IPS-15b (cell line): ENCODE measurements around the gene PCED1B.

Source experiments
- H3K27me3 ChIP-seq: one replicate; pipeline ENCODE4 v1.6.1; 2013; ENCODE audit warnings: low read length; ENCODE audit not compliant: control insufficient read depth, insufficient read depth
- H3K36me3 ChIP-seq: one replicate; pipeline ENCODE4 v1.6.1; 2013; ENCODE audit warnings: low read length; ENCODE audit not compliant: control insufficient read depth, insufficient read depth
- H3K4me1 ChIP-seq: one replicate; pipeline ENCODE4 v1.6.1; 2013; ENCODE audit warnings: mild to moderate bottlenecking, low read length; ENCODE audit not compliant: control insufficient read depth, insufficient read depth
- H3K4me3 ChIP-seq: one replicate; pipeline ENCODE4 v1.5.1; 2013; ENCODE audit warnings: low read depth, low read length
- H3K9ac ChIP-seq: one replicate; pipeline ENCODE4 v1.6.1; 2013; ENCODE audit warnings: low read depth, mild to moderate bottlenecking, low read length
- H3K9me3 ChIP-seq: one replicate; pipeline ENCODE4 v1.6.1; 2013; ENCODE audit warnings: mild to moderate bottlenecking, low read length; ENCODE audit not compliant: control insufficient read depth, insufficient read depth

PCED1B gene

DNA sequence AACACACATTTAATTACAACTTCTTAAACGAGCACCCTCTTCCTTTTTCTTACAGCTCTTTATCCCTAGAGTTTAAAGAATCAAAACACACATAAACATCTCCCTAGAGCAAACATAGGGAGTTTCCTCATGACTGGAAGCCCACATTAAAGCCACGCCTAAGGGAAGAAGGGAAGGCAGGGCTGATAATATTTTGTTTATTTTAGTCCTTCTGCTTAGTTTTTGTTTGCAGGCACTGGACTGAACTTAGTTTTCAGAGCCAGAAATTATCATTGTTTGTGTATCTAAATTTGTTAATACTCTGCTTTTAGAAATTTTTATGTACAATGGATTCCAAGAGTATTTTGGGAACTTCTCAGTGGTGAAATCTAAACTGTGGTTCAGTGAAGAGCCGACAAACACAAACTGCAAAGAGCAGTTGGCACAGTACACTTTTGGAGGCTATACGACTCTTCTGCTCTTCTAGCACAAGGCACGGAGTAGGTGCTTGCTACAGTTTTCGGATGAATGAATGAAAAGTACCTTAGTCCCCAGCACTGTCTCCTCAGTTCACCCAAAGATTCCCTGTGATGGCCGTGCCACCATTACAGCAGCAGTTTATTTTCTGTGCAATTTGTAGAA is 18.0 kb downstream of the PCED1B start:
- Histone ChIP-seq H3K36me3 (no peaks in the 10 kb centered on the region), H3K27me3 (no peaks in the 10 kb centered on the region), H3K9ac (no peak overlapping the region), H3K9me3 (no peaks in the 10 kb centered on the region), H3K4me1 (no peaks in the 10 kb centered on the region), H3K4me3 (no peak overlapping the region)

DNA sequence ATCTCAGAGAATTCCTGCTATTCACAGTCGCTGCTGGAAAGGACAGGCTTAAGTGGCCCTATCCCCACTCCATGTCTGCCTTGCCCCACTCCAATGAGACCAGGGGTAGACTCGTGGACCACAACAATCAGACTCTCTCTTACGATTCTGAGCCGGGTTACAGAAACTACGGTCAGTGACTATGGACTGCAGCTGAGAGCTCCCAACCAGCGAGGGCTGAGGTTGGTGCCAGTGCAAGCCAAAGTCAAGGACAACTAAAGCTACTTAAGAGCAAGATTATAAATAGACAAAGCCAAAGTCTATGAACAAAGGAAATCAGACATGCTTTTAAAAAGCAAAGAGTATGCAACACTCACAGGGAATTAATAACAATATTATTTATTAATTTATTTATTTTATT is 18.7 kb downstream of the PCED1B start:
- H3K4me1 ChIP-seq, result no peaks in the 10 kb centered on the region
- no peak overlapping the region for H3K9ac ChIP-seq
- no peak overlapping the region for H3K4me3 ChIP-seq
- no peaks in the 10 kb centered on the region for H3K27me3 ChIP-seq
- H3K36me3 ChIP-seq, result no peaks in the 10 kb centered on the region
- H3K9me3 ChIP-seq, result no peaks in the 10 kb centered on the region

DNA sequence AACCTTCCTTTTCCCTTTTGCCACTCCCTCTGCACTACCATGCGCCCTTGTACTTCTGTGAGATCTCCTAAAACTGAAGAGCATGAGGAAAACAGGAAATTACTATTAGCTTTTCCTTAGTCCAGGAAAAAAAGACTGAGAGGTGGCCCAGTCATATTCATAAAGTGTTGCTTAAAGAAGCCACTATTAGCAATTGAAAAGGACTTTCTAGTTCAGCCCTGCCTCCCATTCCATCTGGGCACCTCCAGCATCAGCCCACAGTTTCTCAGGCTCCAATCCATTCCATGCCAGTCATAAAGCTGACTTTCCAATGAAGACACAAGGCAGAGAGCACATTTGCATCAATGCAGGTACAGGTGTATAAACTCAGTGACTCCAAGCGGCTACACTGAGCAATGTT is 20.2 kb downstream of the PCED1B start:
- H3K4me1 ChIP-seq, result no peaks in the 10 kb centered on the region

DNA sequence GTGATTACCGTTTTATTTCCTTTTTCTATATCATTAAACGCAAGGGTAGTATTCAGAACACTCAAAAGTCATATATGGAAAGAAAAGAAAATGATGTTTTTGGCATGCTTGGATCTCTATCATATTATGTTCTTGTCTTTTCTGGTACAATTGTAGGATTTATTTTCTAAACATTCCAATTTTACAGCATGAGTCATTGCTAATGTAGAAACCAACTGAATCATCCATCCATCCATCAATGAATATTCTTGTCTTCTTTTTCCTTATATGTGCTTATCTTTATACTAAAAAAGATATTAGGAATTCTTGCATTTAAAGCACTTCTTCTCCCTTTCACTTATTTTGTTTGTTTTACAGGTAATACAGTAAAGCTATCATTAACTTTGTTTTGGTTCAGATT is 20.7 kb downstream of the PCED1B start:
- no peaks in the 10 kb centered on the region for H3K27me3 ChIP-seq
- no peaks in the 10 kb centered on the region for H3K36me3 ChIP-seq
- H3K9ac ChIP-seq, result no peak overlapping the region
- H3K4me3 ChIP-seq, result no peak overlapping the region
- no peaks in the 10 kb centered on the region for H3K9me3 ChIP-seq
- no peaks in the 10 kb centered on the region for H3K4me1 ChIP-seq

More for the DNA sequence above, 20.2 kb downstream of the PCED1B start:
- Histone ChIP-seq H3K9me3 (no peaks in the 10 kb centered on the region), H3K27me3 (no peaks in the 10 kb centered on the region), H3K36me3 (no peaks in the 10 kb centered on the region), H3K9ac (no peak overlapping the region), H3K4me3 (no peak overlapping the region)

DNA sequence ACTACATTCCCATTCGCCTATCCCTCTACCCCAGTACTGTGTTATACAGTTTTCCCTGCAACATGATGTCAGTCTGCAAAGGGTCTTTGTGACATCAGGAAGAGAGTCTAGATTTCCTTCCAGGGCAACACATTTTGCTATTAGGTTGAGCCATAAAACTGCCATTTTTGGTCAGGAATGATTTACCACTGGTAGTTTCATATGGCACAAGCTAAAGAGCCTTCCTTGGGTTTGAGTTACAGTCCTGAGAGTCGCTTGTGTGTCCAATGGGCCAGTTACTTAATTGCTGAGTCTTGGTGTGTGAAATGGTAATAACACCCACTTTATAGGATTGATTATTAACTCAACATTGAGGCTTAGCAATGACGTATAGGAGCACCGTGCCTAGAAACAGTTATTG is 23.0 kb downstream of the PCED1B start:
- H3K36me3 ChIP-seq, result no peaks in the 10 kb centered on the region
- H3K9ac ChIP-seq, result no peak overlapping the region
- no peaks in the 10 kb centered on the region for H3K27me3 ChIP-seq
- H3K4me1 ChIP-seq, result no peaks in the 10 kb centered on the region
- H3K9me3 ChIP-seq, result no peaks in the 10 kb centered on the region
- H3K4me3 ChIP-seq, result no peak overlapping the region

DNA sequence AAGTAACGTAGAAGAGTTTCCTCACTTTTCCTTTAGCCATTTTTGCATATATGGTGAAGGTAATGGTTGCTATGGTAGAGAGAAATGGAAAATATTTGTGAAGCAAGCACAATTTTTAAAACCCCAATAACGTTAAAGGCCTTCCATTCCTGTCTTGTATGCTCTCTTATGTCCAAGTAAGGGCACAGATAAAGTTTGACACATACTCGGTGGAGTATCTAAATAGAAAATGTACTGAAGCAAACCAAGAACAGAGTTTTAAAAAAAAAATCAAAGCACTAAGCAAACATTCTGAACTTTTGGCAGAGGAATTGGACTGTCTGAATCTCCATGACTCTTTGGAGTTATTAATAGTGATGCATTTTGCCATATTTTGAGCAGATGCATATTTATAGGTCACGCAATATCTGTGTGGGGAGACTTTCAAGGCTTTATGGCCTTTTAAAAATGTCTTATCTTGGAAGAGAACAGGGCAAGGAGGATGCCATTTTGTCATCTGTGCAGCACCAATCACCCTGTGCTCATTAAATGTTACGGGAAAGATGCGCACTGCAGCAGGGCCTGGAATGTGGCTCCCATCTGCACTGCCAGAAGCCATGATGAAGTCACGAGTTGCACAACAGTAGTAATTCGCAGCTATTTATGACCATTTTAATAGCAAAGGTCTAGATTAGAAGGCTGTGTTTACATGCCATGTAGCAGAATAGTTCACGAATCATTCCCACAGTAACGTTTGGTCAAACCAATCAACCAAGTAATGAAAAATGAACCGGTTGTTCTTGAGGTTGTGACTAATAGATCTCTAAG is 23.6 kb downstream of the PCED1B start:
- H3K9ac ChIP-seq, result no peak overlapping the region
- H3K4me3 ChIP-seq, result no peak overlapping the region
- no peaks in the 10 kb centered on the region for H3K36me3 ChIP-seq
- H3K4me1 ChIP-seq, result no peaks in the 10 kb centered on the region
- no peaks in the 10 kb centered on the region for H3K9me3 ChIP-seq
- H3K27me3 ChIP-seq, result no peaks in the 10 kb centered on the region

DNA sequence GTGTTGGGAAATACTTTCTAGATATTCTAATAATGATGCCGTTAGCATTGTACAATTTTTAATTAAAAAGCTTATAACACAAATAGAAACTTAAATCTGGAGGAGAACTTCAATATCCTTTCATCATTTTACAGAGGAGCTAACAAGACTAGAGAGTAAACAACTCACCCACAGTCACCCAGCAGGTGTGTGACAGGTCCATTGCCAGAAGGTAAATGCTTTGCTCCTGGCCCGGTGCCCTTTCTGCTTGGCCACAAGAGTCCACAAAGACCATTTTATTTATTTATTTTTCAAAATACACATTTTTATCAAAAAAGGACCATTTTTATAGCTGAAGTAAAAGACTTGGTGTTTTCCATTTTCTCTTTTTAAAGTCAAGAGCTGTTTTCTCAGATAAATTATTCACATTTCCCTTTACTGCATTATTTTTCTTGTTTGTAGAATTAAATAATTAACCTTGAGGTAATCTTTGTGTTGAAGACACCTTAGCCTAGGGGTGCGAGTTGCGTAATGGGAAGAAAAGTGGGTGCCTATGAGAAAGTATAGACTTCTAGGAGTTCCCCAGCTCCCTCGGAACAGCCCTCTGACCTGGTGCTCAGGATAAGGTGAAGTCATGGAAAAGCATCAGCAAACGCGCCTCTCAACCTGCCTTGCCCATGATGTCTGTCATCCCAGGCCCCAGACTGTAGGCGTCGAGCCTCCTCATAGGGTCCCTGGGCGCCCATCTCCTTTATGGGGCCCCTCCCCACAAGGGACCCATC is 26.7 kb downstream of the PCED1B start:
- H3K4me1 ChIP-seq, result no peaks in the 10 kb centered on the region
- H3K27me3 ChIP-seq, result no peaks in the 10 kb centered on the region
- H3K9me3 ChIP-seq, result no peaks in the 10 kb centered on the region
- H3K36me3 ChIP-seq, result no peaks in the 10 kb centered on the region
- H3K9ac ChIP-seq, result no peak overlapping the region
- H3K4me3 ChIP-seq, result no peak overlapping the region

DNA sequence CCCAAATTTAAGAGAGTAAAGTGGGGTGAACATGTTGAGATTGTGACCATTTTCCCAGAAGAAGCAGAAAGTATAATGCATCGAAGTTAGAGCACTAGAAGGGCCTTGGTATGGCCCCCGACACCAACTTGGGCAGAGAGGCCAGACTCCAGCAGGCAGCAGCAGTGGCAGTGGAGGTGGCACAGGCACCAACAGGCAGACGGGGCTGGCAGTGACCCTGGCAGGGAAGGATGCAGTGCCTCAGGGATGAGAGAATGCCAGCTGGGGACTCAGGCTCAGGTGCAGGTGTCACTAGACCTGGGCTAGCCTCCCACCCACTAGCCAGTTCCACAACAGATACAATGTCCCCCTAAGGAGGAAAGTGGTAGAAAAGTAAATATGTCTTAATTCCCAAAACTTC is 28.0 kb downstream of the PCED1B start:
- Histone ChIP-seq H3K9me3 (no peaks in the 10 kb centered on the region), H3K9ac (no peak overlapping the region), H3K36me3 (no peaks in the 10 kb centered on the region), H3K4me3 (no peak overlapping the region), H3K4me1 (no peaks in the 10 kb centered on the region), H3K27me3 (no peaks in the 10 kb centered on the region)

DNA sequence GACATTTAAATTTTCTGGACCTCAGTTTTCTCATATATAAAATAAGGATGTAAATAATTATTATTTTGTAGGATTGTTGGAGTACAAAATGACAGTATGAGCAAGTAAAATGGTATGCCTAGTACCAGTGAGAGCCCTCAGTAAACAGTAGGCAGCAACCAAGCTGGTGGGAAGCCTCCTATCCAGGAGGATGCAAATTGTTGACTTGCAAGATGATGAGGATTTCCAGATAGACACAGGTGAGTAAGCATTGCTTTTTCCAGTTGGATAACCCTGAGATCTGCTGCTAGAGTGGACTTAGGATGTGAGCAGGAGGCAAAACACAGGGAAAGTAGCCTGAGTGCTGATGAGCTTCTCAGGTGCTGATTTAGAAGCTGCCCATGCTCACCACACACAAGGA is 28.5 kb downstream of the PCED1B start:
- no peaks in the 10 kb centered on the region for H3K36me3 ChIP-seq
- H3K9ac ChIP-seq, result no peak overlapping the region
- no peak overlapping the region for H3K4me3 ChIP-seq
- H3K4me1 ChIP-seq, result no peaks in the 10 kb centered on the region
- no peaks in the 10 kb centered on the region for H3K9me3 ChIP-seq
- no peaks in the 10 kb centered on the region for H3K27me3 ChIP-seq

DNA sequence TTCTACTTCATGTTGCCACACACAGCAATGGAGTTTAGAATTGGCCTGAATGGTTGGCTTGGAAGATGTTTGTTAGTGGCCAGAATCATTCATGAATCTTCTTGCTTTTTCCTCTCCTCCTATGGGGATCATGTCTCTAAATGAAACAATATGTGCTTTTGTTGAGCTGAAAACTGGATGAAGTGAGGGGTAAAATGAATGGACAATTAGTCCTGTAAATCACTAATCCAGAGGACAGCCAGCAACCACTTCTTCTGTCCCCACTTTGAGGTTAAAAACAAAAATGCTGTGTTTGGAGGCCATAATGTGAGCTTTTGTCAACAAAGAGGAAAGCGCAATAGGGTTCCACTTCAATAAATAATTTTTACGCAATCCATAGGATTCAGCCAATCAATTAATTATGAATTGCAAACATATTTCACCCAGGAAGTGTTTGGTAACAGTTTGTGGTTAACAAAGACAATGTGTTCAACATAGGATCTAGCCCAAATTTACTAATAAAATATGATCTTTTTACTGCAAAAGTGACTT is 30.7 kb downstream of the PCED1B start:
- no peak overlapping the region for H3K9ac ChIP-seq
- no peaks in the 10 kb centered on the region for H3K27me3 ChIP-seq
- H3K4me3 ChIP-seq, result no peak overlapping the region
- no peaks in the 10 kb centered on the region for H3K4me1 ChIP-seq
- H3K9me3 ChIP-seq, result no peaks in the 10 kb centered on the region
- no peaks in the 10 kb centered on the region for H3K36me3 ChIP-seq

DNA sequence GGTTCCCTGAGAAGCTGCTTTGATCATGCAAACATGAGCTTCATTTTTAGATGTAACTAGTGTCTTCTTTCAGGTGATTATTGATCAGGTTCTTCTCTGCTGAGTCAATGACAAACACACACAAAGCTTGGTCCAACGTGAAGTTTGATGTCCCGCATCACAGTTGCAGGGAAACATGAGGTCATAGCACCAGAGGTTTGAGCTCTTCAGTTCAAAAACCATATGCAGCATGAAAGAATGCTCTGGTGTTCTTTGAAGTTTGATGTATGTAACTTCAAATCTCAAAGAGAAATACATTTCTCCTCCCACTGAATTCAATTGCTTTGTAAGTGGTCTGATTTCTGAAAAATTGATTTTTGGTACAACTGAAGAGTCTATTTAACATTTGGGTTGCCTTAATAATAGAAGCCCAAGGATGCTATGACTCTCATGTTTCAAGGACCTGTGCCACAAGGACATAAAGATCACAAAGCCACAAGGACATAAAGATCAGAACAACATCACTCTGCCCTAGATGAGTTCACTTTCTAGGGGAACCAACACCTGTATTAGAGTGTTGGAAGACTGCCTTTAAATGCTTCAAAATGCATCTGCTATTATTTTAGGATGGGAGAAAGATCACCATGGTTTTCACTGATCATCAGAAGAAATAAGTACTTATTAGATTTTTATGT is 31.4 kb downstream of the PCED1B start:
- H3K27me3 ChIP-seq, result no peaks in the 10 kb centered on the region
- H3K9ac ChIP-seq, result no peak overlapping the region
- H3K9me3 ChIP-seq, result no peaks in the 10 kb centered on the region
- H3K36me3 ChIP-seq, result no peaks in the 10 kb centered on the region
- no peaks in the 10 kb centered on the region for H3K4me1 ChIP-seq
- H3K4me3 ChIP-seq, result no peak overlapping the region
